Hindlimb muscle (tissue), 1 donor: ENCODE data around the gene ABCA2. TPM values are rescaled to one million over a fixed set of nuclear protein-coding genes. Genes with fewer than 3 reads are reported as not detected.
"Not testable (repeated sequence)": the region's sequence is repeated elsewhere in the genome, so short reads cannot be mapped to it uniquely, and the experiment has no call there.

Experiments used
- DNase-seq: peaks from one replicate; pipeline ENCODE4 v3.0.0-alpha.2; 2013
- polyA plus RNA-seq: library from polyadenylated mRNA; unstranded; fragments of 120-200 nt; gene quantifications from one replicate; pipeline ENCODE4 v1.2.1, GENCODE V29; 2013; ENCODE audit not compliant: insufficient read length

The ABCA2 gene
- polyA plus RNA-seq, 1 donor = 18.4 TPM

DNA sequence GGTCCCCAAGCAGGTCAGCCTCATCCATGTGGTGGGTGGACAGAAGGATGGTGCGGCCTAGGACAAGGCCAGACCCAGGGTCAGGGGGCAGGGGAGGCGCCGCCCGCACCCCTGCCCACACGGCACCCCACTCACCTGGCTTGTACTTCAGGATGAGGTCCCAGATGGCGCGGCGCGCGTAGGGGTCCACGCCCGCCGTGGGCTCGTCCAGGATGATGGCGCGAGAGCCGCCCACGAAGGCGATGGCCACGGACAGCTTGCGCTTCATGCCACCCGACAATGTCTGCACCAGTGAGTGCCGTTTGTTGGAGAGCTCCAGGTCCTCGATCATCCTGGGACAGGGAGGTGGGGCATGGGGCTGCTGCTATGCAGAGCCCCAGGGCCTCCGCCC is 12.5 kb downstream of the ABCA2 start:
- no peak for DNase-seq

DNA sequence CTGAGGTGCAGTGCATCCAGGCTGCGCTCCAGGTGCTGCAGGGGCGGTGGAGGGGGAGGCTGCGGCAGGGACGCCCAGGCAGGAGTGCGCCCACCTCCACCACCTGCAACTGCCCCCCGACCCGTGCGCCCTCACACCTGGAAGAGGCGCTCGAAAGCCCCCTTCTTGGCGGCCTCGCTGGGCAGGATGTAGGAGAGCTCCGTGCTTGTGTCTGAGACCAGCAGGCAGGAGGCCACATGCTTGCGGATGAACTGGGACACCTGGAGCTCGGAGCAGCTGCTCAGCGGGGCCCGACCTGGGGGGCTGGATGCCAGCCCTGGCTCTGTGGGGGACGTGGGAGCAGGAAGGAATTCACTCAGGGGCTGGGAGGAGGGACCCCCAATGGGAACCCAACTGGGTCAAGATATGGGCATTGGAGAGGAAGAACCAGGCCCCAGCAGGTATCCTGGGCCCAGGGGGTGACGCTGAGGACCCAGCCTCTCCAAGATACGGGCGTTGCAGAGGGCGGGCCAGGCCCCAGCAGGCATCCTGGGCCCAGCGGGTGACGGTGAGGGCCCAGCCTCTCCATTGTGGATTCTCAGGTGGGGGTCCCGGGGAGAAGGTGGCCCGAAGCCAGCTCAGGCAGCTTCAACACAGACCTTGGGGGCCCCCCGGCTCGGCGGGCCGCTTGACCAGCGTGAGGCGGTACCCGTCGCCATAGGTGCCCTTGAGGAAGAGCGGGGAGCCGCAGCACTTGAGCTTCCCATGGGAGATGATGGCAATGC is 13.1 kb downstream of the ABCA2 start:
- no peak for DNase-seq

DNA sequence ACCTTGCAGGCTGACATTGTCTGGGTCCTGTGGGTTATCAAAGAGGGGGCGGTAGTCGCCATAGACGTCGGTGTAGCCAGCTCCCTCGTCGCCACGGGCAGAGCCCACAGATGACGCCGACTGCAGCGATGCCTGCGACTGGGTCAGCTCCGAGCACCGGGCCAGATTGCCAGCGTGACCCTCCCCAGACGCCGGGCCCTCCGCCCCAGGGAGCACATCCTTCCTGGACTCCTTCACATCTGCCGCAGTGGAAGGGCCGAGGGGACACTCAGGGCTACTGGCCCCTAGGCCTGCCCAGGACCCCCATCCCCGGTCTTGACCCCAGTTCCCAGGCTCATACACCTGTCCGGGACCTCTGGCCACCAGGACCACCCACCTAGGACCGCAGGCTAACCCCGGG is 13.9 kb downstream of the ABCA2 start:
- no peak for DNase-seq

DNA sequence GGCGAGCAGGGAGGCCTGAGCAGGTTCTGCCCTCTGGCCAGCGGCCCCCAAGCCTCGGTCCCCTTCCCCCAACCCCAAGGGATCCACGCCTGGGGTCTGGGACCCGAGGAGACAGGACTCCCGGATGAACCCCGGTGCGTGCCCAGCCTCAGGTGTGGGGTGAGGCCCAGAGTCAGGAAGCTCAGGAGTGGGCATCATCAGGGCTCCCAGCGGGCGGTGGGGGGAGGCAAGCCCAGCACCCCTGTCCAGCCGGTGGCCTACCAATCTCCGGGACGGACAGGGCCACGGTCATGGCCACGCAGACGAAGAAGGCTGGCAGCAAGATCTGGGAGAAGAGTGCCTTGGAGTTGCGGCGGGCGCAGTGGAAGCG is 14.5 kb downstream of the ABCA2 start:
- DNase-seq = no peak

DNA sequence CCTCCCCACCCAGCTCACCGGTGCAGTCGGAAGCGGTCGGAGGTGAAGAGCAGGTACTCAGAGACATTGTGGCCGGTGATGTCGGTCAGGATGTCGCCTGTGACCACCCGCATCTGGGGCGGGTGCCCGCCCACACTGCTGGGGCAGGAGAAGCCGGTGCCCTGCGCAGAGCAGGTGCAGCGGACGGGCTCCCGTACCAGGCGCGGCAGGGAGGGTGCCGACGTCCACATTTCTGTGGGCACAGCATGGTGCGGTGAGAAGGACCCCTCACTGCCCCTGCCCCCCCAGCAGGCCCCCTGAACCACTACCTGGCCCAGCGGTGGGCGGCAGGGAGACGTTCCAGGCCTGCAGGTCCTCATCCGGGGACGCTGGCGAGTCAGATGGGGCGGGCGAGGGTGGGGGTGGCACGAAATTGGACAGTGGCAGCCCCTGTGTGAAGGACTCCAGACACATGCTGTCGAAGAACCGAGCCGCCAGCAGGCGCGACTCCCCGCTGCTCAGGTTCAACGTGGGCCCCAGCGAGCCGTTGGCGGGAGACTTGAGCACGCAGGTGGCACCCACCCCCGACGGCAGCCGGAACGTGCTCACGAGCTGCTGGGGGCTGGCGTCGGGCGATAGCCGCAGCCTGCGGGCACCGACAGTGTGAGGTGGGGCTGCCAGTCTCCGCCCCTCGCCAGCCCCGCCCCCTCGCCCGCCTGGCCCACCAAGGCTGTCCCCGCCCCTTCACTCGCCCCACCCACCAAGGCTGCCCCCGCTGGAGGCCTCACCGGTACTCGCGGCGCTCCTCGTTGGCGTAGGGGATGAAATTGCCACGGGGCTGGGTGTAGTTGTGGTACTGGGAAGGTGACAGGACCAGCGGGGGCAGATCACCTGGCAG is 15.1 kb downstream of the ABCA2 start:
- no peak for DNase-seq

DNA sequence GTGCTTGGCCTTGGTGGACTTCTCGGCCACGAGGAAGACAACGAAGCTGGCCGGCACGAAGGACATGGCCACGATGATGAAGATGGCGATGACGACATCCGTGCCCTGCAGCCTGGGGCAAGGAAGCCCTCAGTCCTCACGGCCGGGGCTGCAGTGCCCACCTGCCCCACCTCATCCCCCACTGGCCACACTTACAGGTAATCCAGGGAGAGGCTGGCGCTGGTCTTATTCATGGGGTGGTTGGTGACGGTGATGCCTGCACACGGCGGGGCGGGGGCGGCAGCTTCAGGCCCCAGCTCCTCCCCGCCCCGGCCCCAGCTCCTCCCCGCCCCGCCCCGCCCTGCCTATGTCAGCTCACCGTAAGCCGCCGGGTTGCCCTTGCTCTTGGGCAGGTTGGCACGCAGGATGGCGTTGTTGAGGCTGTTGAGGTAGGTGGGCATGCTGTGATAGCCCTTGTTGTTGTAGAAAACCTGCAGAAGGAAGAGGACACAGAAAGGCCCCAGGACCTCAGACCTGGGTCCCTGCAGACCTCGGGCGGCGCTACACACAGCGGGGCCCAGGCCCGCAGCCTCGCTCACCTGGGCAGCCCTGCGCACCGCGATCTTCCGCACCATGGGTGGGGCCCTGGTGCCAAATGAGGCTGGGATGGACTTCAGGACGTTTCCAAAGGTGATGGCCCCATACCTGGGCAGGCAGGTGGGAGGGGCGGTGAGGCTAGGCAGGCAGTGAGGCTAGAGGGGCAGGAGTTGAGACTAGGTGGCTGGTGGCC is 15.9 kb downstream of the ABCA2 start:
- DNase-seq = no peak

DNA sequence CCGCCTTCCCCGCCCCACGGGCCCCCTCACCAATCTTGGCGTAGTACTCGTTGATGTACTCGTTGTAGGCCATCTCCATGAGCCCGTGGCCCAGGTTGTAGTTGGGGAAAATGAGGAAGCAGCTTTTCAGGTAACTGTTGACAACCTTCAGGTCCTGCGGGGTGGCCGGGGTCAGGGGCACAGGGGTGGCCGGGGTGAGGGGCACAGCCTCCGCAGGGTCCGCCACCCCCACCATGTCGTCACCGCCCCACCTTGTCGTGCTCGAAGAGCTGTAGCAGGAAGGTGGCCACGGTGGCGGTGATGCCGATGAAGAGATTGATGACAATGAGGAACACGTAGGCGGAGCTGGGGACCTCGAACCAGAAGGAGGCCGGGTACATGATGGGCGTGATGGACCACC is 16.9 kb downstream of the ABCA2 start:
- DNase-seq = no peak

DNA sequence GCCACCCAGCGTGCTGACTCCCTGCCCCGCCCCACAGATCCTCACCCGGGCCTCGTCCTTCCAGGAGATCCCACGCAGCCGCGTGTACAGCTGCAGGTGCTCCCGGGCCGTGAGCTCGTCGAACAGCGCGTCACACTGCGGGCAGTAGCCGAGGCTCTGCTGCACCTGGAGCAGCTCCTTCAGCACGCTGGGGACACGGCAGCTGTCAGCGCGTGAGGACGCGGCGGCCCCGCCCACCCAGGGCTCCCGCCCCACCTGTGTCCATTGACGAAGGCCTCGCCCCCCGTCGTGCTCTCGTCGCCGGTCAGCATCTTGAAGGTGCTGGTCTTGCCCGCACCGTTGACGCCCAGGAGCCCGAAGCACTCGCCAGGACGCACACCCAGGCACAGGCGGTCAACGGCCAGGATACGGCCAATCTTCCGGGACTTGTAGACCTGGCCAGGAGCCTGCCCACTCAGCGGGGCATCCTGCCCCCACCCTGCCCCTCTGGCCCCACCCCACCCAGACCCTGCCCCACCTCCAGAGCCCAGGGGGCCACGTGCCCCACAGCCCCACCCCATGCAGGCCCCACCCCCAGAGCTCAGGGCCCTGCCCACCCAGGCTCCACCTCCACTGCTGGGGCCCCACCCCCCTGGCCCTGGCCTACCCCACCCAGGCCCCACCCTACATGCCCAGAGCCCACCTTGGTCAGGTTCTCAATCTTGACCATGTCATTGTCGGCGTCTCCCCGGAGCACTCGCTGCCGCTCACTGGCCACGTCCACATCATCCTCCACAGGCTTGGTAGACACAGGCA is 17.9 kb downstream of the ABCA2 start:
- DNase-seq = no peak

DNA sequence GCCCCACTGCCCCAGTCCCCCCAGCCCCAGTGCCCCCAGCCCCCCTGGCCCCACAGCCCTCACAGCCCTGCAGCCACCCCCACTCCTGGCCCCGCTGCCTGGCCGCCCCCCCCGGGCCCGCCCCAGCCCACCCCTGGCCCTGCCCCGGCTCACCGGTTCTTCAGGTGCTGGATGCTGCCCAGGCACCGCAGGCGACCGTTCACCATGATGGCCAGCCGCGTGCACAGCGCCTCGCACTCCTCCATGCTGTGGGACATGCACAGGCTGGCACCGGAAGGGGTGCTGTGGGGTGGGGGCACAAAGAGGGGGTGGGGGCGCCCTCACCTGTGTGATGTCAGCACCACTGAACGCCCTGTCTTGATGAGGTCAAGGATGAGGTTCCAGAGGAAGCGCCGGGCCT is 18.8 kb downstream of the ABCA2 start:
- DNase-seq = no peak

DNA sequence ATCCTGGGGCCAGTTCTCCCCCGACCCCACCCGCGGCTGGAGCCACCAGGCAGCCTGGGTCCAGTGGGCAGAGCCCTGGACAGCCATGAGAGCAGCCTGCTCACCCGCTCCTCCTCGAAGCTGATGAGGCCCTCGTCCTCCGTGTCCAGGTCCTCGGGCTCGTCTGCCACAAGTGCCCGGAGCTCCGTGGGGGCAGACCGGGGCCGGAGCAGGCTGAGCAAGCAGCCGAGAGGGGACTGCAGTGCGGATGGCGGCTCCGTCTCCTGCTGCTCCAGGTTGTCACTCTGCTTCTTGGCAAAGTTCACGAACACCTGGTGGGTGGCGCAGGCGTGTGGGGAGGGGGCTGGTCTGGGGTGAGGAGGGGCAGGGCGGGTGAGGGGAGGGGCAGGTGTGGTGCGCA is 19.7 kb downstream of the ABCA2 start:
- DNase-seq = no peak

DNA sequence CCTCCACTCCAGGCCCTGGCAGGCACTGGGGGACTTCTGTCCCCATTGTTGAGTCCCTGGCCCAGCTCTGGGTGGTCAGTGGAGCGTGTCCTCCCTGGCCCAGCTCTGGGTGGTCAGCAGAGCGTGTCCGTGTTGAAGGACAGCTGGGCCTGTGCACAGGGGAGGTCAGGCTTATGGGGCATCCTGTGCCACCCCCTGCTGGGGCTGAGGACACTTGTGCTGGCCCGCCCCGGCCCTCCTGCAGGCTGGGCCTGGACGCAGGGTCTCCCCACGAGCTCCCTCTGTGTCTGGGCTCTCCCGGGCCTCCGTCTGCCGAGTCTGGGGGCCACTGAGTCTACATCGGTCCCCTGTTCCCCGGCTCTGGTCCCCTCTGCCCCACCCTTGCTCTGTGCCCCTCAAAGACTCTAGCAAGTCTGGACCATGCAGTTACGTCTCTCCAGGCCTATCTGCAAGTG is 20.2 kb downstream of the ABCA2 start:
- DNase-seq = no peak

DNA sequence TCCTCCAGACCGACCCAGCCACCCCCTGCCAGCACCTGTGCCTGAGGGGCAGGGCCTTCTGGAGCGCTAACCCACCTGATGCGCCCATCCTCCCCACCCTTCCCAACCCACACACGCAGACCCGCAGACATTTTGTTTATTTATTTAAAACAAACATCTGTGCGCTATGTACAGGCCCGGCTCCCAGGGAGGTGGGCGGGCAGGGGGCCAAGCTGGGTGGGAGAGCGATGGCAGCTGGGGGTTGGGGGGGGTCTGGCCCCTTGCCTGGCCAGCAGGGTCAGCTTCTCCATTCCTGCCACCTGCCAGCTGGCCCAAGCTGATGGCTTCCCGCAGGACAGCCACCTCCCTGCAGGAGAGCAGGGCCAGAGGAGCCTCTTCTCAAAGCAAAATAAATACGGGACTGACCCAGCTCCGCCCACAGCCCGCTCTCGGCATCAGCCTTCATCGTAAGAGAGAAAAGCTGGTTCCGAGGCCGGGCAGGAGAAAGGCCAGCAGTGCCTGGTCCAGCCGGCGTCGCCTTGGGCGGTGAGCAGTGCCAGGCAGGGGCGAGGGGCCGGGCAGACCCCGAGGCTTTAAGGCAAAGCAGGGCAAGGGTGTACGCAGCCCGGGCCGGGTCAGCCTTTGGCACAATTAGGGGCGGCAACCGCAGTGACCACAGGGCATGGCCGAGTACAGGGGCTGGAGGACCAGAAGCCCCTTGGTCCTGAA is 20.8 kb downstream of the ABCA2 start:
- DNase-seq = no peak

DNA sequence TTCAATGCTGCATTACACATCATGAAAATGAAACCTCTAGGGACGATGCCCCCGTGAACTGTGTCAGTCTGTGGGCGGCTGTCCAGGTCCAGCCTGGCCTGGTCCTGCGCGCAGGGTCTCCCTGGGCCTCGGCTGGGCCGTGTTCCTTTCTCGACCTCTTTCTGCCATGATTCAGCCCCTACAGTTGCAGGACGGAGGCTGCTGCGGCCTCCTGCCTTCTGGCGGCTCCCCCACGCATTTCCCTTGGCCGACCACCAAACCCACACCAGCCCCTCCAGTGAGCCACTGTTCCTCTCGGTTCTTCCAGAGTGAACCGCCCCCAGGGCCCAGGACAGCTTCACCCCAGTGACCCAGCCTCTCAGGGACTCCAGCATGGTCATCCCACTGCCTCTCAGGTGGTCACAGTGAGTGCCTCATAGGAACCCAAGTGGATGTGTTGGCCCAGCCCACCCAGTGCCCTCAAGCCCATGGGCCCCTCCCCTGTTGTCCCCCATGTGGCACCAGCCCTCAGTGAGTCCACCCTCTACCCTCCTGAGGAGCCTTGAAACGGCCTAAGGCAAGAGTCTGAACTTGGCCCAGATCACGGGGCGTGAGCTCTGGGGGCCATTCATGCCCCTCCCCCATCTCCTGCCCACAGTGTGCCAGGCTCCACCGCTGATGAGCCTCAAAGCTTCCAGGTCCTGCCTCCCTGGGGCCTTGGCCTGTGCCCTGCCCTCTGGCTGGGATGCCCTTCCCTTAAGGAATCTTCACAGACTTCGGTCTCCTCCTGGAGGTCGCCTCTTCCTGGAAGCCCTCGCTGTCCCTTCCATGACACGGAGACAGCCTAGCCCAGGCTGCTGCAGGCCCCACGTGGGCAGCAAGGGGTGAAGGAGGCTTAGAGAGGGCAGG is 21.7 kb downstream of the ABCA2 start:
- no peak for DNase-seq

DNA sequence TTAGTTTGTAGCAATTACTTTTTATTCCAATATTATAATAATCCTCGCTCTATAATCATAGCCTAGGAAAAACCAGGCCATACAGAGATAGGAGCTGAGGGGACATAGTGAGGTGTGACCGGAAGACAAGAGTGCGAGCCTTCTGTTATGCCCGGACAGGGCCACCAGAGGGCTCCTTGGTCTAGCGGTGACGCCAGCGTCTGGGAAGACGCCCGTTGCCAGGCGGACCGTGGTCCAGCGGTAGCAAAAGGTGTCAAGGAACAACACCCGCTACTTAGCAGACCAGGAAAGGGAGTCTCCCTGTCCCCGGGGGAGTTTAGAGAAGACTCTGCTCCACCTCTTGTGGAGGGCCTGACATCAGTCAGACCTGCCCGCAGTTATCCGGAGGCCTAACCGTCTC is 23.8 kb downstream of the ABCA2 start:
- DNase-seq = not testable (repeated sequence)

DNA sequence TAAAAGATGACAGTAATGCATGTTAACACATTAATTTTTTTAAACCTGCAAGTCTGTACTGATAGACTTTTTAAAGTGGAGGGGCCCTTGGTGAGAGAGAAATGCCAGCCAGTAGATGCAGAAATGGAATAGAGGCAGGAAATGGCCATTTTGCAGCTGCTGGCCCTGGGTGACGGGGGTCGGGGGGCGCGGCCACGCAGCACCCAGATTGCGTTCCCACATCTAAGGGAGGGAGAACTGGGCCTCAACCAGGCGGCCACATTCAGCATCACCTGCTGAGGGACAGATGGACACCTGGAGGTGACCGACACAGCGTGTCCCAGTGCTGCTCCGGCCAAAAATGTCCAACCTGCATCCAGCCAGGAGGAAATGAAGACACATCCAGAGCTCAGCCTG is 25.4 kb downstream of the ABCA2 start:
- no peak for DNase-seq

DNA sequence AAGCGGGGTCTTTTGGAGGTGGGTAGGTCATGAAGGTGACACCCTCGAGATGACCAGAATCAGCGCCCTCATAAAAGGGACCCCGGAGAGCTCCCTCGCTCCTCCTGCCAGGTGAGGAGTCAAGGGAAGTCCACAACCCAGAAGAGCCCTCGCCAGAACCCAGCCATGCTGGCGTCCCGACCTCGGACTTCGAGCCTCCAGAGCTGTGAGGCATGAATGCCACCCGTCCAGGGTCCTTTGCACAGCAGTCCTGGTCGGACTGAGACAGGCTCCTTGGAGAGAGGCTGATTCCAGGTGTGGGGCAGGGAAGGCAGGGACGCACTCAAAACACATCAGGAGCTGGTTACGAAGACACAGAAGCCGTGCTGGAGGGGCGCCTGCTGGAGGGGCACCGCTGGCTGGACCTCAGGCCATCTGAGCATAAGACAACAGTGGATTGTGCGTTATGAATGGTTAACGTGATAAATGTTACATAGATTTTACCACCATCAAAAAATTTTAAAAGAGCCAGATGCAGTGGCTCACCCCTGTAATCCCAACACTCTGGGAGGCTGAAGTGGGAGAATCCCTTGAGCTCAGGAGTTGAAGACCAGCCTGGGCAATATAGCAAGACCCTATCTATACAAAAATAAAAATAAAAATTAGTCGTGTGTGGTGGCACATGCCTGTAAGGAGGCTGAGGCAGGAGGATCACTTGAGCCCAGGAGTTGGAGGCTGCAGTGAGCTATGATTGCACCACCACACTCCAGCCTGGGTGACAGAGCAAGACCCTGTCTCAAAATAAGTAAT is 26.0 kb downstream of the ABCA2 start:
- DNase-seq = no peak

DNA sequence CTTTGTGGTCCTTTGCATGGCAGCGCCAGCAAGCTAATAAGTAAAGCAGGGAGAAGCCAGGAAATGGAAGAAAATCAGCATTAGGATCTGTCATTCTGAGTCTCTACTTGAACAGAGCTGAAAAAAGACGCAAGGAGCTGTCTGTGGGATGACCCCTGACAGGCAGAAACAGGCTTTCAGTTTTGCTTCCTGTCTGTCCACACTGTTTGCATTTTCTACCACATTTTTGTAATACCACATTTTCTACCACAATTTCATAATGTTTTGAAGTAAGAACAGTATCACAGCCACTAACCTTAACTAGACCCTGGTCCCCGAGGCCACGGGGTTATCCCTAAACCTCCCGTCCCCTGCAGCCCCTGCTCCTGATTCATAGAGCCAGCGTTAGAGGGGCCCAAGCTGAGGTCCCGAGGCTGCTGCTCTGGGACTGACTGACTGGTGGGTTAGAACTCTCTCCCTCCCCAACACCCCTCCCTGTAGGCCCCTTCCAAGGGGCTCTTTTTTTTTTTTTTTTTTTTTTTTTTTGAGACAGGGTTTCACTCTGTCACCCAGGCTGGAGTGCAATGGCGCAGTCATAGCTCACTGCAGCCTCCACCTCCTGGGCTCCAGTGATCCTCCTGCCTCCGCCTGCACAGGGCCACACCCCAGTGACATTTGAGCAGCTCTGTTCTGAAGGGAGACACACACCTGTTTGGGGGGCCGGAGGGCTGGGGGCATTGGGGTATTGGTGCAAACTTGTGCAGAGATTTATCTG is 27.7 kb downstream of the ABCA2 start:
- no peak for DNase-seq

DNA sequence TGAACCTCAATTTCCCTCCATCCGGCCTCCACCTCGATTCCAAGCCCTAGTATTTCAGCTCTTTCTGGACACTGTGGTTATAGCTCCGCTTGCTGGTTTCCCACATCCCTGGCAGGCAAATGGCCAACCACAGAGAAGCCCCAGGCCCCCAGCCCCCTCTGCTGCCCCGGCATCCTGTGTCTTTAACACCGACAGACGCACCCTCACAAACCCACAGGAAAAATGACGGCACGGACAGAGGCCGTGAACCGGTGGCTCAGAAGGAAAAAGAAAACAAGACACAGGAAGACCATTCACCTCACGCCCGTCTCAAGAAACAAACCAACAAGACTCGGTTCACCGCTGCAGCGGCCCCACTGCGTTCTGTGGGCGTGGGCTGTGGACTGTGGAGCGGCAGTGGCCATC is 30.2 kb downstream of the ABCA2 start:
- no peak for DNase-seq

DNA sequence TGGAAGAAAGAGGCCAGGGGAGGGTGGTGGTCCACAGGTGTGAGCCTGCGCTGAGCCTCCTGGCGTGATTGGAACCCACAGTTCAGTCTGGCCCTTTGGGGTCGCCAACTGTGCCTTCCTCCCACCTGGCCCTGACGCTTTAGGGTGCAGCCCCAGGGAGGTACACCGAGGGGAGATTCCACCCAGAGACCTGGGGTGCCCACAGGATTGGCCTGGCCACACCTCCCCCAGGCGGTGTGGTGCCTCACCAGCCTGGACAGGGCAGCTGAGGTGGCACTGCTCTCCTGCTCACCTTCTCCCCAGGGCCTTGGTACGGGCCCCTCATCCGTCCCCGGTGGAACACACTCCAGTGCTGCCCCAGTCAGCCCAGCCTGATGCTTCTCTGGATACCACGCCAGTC is 30.7 kb downstream of the ABCA2 start:
- no peak for DNase-seq
